VCaP (cell line): ENCODE data around the gene FOXE3.

ENCODE experiments used
- H3K27ac ChIP-seq: fragments of 450-650 bp; 2 replicates; pipeline ENCODE4 v1.5.1; 2017
- CTCF ChIP-seq: fragments of 450-650 bp; conservative IDR thresholded peaks from 2 replicates; pipeline ENCODE4 v1.5.1; 2017; ENCODE audit warnings: mild to moderate bottlenecking, moderate library complexity

The FOXE3 gene

GRCh38 chr1:47393141-47393540 lies 22.9 kb upstream of the FOXE3 start:
- no peak overlapping the region for H3K27ac ChIP-seq
- no peak for TF ChIP-seq CTCF

- H3K27ac ChIP-seq, result no peak overlapping the region
- no peak for TF ChIP-seq CTCF
These were observed 20.7 kb upstream of the FOXE3 start for GRCh38 chr1:47395433-47395832.

- no peak for TF ChIP-seq CTCF
- H3K27ac ChIP-seq, result no peak overlapping the region
These were observed 19.4 kb upstream of the FOXE3 start for GRCh38 chr1:47396671-47397196.

GRCh38 chr1:47399138-47399845 lies 16.8 kb upstream of the FOXE3 start:
- no peak overlapping the region for H3K27ac ChIP-seq
- TF ChIP-seq CTCF, result no peak

- TF ChIP-seq CTCF, result no peak
These were observed 16.3 kb upstream of the FOXE3 start for GRCh38 chr1:47399846-47400155.

GRCh38 chr1:47401761-47402160 lies 14.3 kb upstream of the FOXE3 start:
- no peak for TF ChIP-seq CTCF
- H3K27ac ChIP-seq, result no peak overlapping the region

More at GRCh38 chr1:47399846-47400155, 16.3 kb upstream of the FOXE3 start:
- no peak overlapping the region for H3K27ac ChIP-seq

GRCh38 chr1:47402591-47402990 lies 13.5 kb upstream of the FOXE3 start:
- TF ChIP-seq CTCF, result no peak
- H3K27ac ChIP-seq, result no peak overlapping the region
